HepG2 (cell line): ENCODE data around the gene BCORL1. TPM values are rescaled to one million over a fixed set of nuclear protein-coding genes. Genes with fewer than 3 reads are reported as not detected.

Experiments
- ATAC-seq: fragments of 200-7000 bp; cut with Tn5 transposase; 3 replicates; pipeline ENCODE4 v1.9.1; 2020; ENCODE audit warnings: mild to moderate bottlenecking, moderate library complexity
- BruUV-seq: library from RNA; stranded (reverse); fragments of 400-500 nt; replicated peaks from 2 replicates; lab custom pipeline; 2021; lab: Mats Ljungman, UMichigan
- CTCF ChIA-PET: fragments of 300-600 bp; formaldehyde crosslinking; extraction: SDS; loops from one replicate; lab custom pipeline; 2021; ENCODE audit warnings: low total read pairs, inconsistent platforms, low intra/inter-chr PET ratio; lab: Yijun Ruan, JAX
- POLR2A ChIA-PET: fragments of 350-600 bp; sonication (Branson Sonifier 250); formaldehyde crosslinking; loops from one replicate; lab custom pipeline; 2020; ENCODE audit warnings: antibody characterized with exemption, inconsistent platforms; lab: Yijun Ruan, JAX
- DNase-seq: peaks from one replicate; pipeline ENCODE4 v3.0.0-alpha.2; 2015; ENCODE audit warnings: low spot score
- FAIRE-seq: peaks from 3 replicates; lab custom pipeline; 2011; peaks lifted over from hg19 to GRCh38; lab: Jason Lieb, UNC
- H2AFZ ChIP-seq: one replicate; pipeline ENCODE4 v1.6.1; 2011; ENCODE audit warnings: low read length, inconsistent platforms
- H3K27ac ChIP-seq: fragments of 300-600 bp; 3 replicates; pipeline ENCODE4 v1.8.0; 2011; ENCODE audit warnings: mixed run types, mild to moderate bottlenecking, mixed read lengths, low read length, inconsistent platforms; ENCODE audit not compliant: insufficient read depth; ENCODE audit errors: extremely low read length
- H3K27me3 ChIP-seq, 2 experiments: fragments of 200-600 bp in 1 of 2; 2 replicates in 1 of 2; 3 replicates in 1 of 2; pipeline versions ENCODE4 v1.6.0 to v1.8.0; 2011; ENCODE audit warnings: low read length in 2 of 2, mild to moderate bottlenecking in 2 of 2, moderate library complexity in 2 of 2, inconsistent platforms in 1 of 2; ENCODE audit not compliant: insufficient read depth in 2 of 2, control insufficient read depth in 1 of 2
- H3K36me3 ChIP-seq, 2 experiments: fragments of 200-600 bp in 1 of 2; replicated peaks in 1 of 2; 2 replicates in 1 of 2; 3 replicates in 1 of 2; pipeline versions ENCODE4 v1.5.1 to v1.8.0; 2011; ENCODE audit warnings: low read length in 2 of 2, inconsistent platforms in 1 of 2; ENCODE audit not compliant: insufficient read depth in 2 of 2, control insufficient read depth in 1 of 2
- H3K4me1 ChIP-seq: 2 replicates; pipeline ENCODE4 v1.5.1; 2012; ENCODE audit warnings: low read length, inconsistent platforms; ENCODE audit not compliant: insufficient read depth
- H3K4me2 ChIP-seq: 2 replicates; pipeline ENCODE4 v1.6.0; 2011; ENCODE audit warnings: low read depth, low read length, inconsistent platforms
- H3K4me3 ChIP-seq, 3 experiments: fragments of 200-600 bp in 1 of 3; sonication (generic), shearing (Covaris generic) in 1 of 3; replicated peaks in 1 of 3; 2 replicates each; pipeline ENCODE4 v1.5.1; 2011 to 2016; ENCODE audit warnings: low read length in 3 of 3, inconsistent platforms in 2 of 3, low read depth in 2 of 3, mild to moderate bottlenecking in 2 of 3, control low read depth in 1 of 3, mixed read lengths in 1 of 3; ENCODE audit not compliant: insufficient read depth in 1 of 3
- H3K79me2 ChIP-seq: one replicate; pipeline ENCODE4 v1.6.1; 2011; ENCODE audit warnings: low read length, inconsistent platforms; ENCODE audit not compliant: insufficient read depth
- H3K9ac ChIP-seq: 2 replicates; pipeline ENCODE4 v1.6.0; 2011; ENCODE audit warnings: mild to moderate bottlenecking, low read depth, low read length, inconsistent platforms; ENCODE audit not compliant: insufficient read depth
- H3K9me3 ChIP-seq: 2 replicates; pipeline ENCODE4 v1.5.1; 2012; ENCODE audit warnings: mild to moderate bottlenecking, low read length
- H4K20me1 ChIP-seq: 2 replicates; pipeline ENCODE4 v1.6.0; 2011; ENCODE audit warnings: inconsistent platforms, mild to moderate bottlenecking, low read length, moderate library complexity; ENCODE audit not compliant: insufficient read depth
- ATAD3A ChIP-seq: sonication (generic); formaldehyde crosslinking; IDR thresholded peaks from 2 replicates; pipeline ENCODE4 v1.4.0; 2020; ENCODE audit warnings: missing genetic modification reagents
- CBX1 ChIP-seq: IDR thresholded peaks from one replicate; pipeline ENCODE4 v1.6.1; 2016; ENCODE audit warnings: antibody characterized with exemption, low read depth
- CBX2 ChIP-seq, 2 experiments: fragments of 200-600 bp in 1 of 2; sonication (generic); formaldehyde crosslinking in 1 of 2; IDR thresholded peaks; 2 replicates each; pipeline versions ENCODE4 v1.7.0 to v1.8.1; 2018 to 2022; ENCODE audit warnings: low read depth in 2 of 2, low read length in 1 of 2, mild to moderate bottlenecking in 1 of 2, missing genetic modification reagents in 1 of 2
- GABPA ChIP-seq, 2 experiments: IDR thresholded peaks; 2 replicates each; pipeline ENCODE4 v1.6.1; 2011 to 2016; ENCODE audit warnings: low read depth in 2 of 2, low read length in 1 of 2, missing biosample characterization in 1 of 2, missing genetic modification characterization in 1 of 2
- RBAK ChIP-seq: sonication (generic); formaldehyde crosslinking; IDR thresholded peaks from 2 replicates; pipeline ENCODE4 v1.5.1; 2020; ENCODE audit warnings: mild to moderate bottlenecking, missing genetic modification reagents
- SAFB2 ChIP-seq: sonication (generic); formaldehyde crosslinking; IDR thresholded peaks from 2 replicates; pipeline ENCODE4 v1.5.1; 2020; ENCODE audit warnings: missing genetic modification reagents, low read depth, mild to moderate bottlenecking, borderline replicate concordance
- ZNF282 ChIP-seq: fragments of 450-650 bp; IDR thresholded peaks from 2 replicates; pipeline ENCODE4 v1.6.1; 2018; ENCODE audit not compliant: partially characterized antibody
- ZNF768 ChIP-seq: sonication (generic); formaldehyde crosslinking; IDR thresholded peaks from 2 replicates; pipeline ENCODE4 v1.4.0; 2020; ENCODE audit warnings: missing genetic modification reagents
- ZNF781 ChIP-seq: sonication (generic); formaldehyde crosslinking; IDR thresholded peaks from 2 replicates; pipeline ENCODE4 v1.5.1; 2020; ENCODE audit warnings: borderline replicate concordance, mild to moderate bottlenecking, missing genetic modification reagents; ENCODE audit errors: not compliant biosample characterization
- ZSCAN20 ChIP-seq: sonication (generic); formaldehyde crosslinking; IDR thresholded peaks from 2 replicates; pipeline ENCODE4 v1.4.0; 2020; ENCODE audit warnings: missing genetic modification reagents, mild to moderate bottlenecking, borderline replicate concordance
- WGBS: methylation state at CpG from one replicate; pipeline ENCODE4 v1.1.6; 2017; ENCODE audit warnings: low lambda C conversion rate; 5-methylcytosine and 5-hydroxymethylcytosine counted together
- in situ Hi-C: cut with HindIII; loops from 2 replicates; pipeline ENCODE4 v1.10.0; 2017; ENCODE audit warnings: low pct_unique_long_range_greater_than_20kb; ENCODE audit not compliant: extremely low pct_ligation_motif_present
- intact Hi-C: fragments of 100-400 bp; cut with micrococcal nuclease; formaldehyde crosslinking; loops from one replicate; pipeline ENCODE4 v1.10.0; 2022; ENCODE audit not compliant: unreplicated experiment
- polyA plus RNA-seq, 8 experiments: library from polyadenylated mRNA; depleted of rRNA in 3 of 8; stranded (reverse) in 7 of 8; unstranded in 1 of 8; fragments of >200 nt; fragmentation: Illumina TruSeq in 4 of 8; extraction: Trizol in 4 of 8; gene quantifications; 2 replicates each; pipeline versions ENCODE4 v1.2.1 to v1.2.3, GENCODE V29; 2011 to 2016; ENCODE audit warnings: low read depth in 4 of 8, missing spikeins in 1 of 8, mixed read lengths in 1 of 8; ENCODE audit not compliant: insufficient read depth in 1 of 8
- total RNA-seq, 5 experiments: library from RNA; depleted of rRNA; stranded (reverse); fragments of >200 nt; fragmentation: Illumina TruSeq; extraction: Trizol; gene quantifications; 2 replicates each; pipeline ENCODE4 v1.2.3, GENCODE V29; 2016; ENCODE audit warnings: low read depth in 1 of 5
- TF ChIP-seq, protein P1 (sequence below): sonication (generic); formaldehyde crosslinking; IDR thresholded peaks from 2 replicates; pipeline ENCODE4 v1.5.1; 2020; ENCODE audit warnings: missing genetic modification reagents, mild to moderate bottlenecking, borderline replicate concordance
- TF ChIP-seq, protein P2 (sequence below): sonication (generic); formaldehyde crosslinking; IDR thresholded peaks from 2 replicates; pipeline ENCODE4 v1.4.0; 2020; ENCODE audit warnings: low read depth, mild to moderate bottlenecking, missing genetic modification reagents
- TF ChIP-seq, protein P3 (sequence below): sonication (generic); formaldehyde crosslinking; conservative IDR thresholded peaks from 2 replicates; pipeline ENCODE4 v1.8.0; 2022; ENCODE audit warnings: mild to moderate bottlenecking, moderate library complexity, missing genetic modification reagents

BCORL1 gene
- total and polyA plus RNA-seq, 2 of the 13 experiments (the other 11 are each of a cell fraction or from before 2014, with no cell fraction given) = 0.67 to 1.4 TPM

DNA sequence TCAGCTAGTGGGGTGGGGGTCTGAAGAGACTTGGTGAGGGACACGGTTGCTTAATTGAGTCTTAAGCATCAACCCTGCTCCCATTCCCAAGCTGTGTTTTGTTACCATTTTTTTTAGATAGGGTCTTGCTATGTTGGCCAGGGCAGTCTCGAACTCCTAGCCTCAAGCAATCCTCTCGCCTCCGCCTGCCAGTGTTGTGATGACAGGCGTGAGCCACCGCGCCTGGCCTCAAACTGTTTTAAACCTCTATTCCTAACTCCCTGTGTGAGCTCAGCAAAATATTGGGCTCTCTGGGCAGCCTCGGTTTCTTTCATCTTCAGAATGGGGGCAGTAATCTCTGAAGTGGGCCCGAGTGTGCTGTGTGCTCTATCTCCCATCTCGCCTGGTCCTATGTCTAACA is 26.3 kb upstream of the BCORL1 start:
- TF ChIP-seq CBX2 (IDR thresholded peaks at IDR 0.05; ENCODE audit: low read depth, low read length) (no peak), CBX2 (CRISPR knock-in tag; IDR thresholded peaks at IDR 0.05; ENCODE audit: low read depth) (no peak), GABPA (IDR thresholded peaks at IDR 0.05; ENCODE audit: low read depth, low read length) (no peak), GABPA (CRISPR knock-in tag; IDR thresholded peaks at IDR 0.05; ENCODE audit: low read depth) (no peak)
- TF ChIP-seq, protein P1, sequence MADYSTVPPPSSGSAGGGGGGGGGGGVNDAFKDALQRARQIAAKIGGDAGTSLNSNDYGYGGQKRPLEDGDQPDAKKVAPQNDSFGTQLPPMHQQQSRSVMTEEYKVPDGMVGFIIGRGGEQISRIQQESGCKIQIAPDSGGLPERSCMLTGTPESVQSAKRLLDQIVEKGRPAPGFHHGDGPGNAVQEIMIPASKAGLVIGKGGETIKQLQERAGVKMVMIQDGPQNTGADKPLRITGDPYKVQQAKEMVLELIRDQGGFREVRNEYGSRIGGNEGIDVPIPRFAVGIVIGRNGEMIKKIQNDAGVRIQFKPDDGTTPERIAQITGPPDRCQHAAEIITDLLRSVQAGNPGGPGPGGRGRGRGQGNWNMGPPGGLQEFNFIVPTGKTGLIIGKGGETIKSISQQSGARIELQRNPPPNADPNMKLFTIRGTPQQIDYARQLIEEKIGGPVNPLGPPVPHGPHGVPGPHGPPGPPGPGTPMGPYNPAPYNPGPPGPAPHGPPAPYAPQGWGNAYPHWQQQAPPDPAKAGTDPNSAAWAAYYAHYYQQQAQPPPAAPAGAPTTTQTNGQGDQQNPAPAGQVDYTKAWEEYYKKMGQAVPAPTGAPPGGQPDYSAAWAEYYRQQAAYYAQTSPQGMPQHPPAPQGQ (CRISPR knock-in tag) = no peak
- H3K4me3 ChIP-seq = no peak overlapping the region
- H3K79me2 ChIP-seq = no peaks in the 10 kb centered on the region
- H2AFZ ChIP-seq = no peak overlapping the region
- H3K9me3 ChIP-seq = no peaks in the 10 kb centered on the region
- no peak overlapping the region for H3K27ac ChIP-seq
- no peak overlapping the region for H3K4me2 ChIP-seq
- peaks cover 0 to 1% of the 10 kb centered on the region in 2 experiments; a peak in 1 of 5 replicates for H3K27me3 ChIP-seq
- FAIRE-seq (no peak), DNase-seq (no peak), ATAC-seq (no peak)
- BruUV-seq = no TSS peak
- ChIA-PET CTCF (no interaction called here), POLR2A (no interaction called here)
- 0 out of 2 replicates have a peak, but pooled peaks cover 13% of the 10 kb centered on the region for H3K4me1 ChIP-seq
- no peaks in the 10 kb centered on the region for H3K36me3 ChIP-seq
- 77% methylated on average over 9 of the region's 10 CpGs for WGBS
- no peak overlapping the region for H3K9ac ChIP-seq
- in situ Hi-C loops = no loop called here
- intact Hi-C loops = no loop called here
- H4K20me1 ChIP-seq = no peaks in the 10 kb centered on the region

DNA sequence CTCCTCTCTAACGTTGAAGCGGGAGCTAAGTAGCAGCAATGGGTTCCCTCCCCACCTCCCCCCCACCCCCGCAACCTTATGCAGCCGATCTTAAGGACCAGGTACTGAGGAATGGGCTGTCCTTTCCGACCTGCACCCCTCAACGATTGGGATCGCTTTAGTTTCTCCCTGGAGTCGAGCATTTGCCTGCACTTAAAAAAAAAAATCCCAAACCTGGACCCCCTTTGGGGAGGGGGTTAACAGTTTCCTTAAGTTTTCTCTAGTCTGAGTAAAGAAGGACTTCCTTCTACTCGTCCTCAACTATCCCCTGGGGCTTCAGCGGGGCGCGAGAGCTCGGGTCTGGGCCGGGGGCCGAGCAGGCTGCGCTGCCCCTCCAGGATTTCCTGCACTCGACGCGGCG is 25.7 kb upstream of the BCORL1 start:
- POLR2A ChIA-PET = no interaction called here
- CTCF ChIA-PET = no interaction called here
- Histone ChIP-seq H3K4me2 (no peak overlapping the region), H3K9me3 (no peaks in the 10 kb centered on the region), H3K4me3 (no peak overlapping the region), H3K4me1 (0 out of 2 replicates have a peak, but pooled peaks cover 15% of the 10 kb centered on the region), H3K27ac (no peak overlapping the region), H3K36me3 (no peaks in the 10 kb centered on the region), H2AFZ (no peak overlapping the region), H3K9ac (no peak overlapping the region), H3K27me3 (peaks cover 0 to 1% of the 10 kb centered on the region in 2 experiments; a peak in 1 of 5 replicates), H3K79me2 (no peaks in the 10 kb centered on the region), H4K20me1 (no peaks in the 10 kb centered on the region)
- FAIRE-seq (no peak), ATAC-seq (no peak), DNase-seq (no peak)
- WGBS = 47% methylated on average over 7 of the region's 20 CpGs
- intact Hi-C loops (no loop called here), in situ Hi-C loops (no loop called here)
- no TSS peak for BruUV-seq
- no peak for TF ChIP-seq ZSCAN20 (CRISPR knock-in tag)
- no peak for TF ChIP-seq ZNF781
- TF ChIP-seq ZNF768 (CRISPR knock-in tag) = no peak
- TF ChIP-seq, protein P2, sequence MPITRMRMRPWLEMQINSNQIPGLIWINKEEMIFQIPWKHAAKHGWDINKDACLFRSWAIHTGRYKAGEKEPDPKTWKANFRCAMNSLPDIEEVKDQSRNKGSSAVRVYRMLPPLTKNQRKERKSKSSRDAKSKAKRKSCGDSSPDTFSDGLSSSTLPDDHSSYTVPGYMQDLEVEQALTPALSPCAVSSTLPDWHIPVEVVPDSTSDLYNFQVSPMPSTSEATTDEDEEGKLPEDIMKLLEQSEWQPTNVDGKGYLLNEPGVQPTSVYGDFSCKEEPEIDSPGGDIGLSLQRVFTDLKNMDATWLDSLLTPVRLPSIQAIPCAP (CRISPR knock-in tag) = no peak
- TF ChIP-seq ATAD3A (CRISPR knock-in tag) = no peak
- no peak for TF ChIP-seq RBAK (CRISPR knock-in tag)
- TF ChIP-seq ZNF282 = no peak
- no peak for TF ChIP-seq SAFB2 (CRISPR knock-in tag)
- TF ChIP-seq CBX1 = no peak
- TF ChIP-seq, protein P3, sequence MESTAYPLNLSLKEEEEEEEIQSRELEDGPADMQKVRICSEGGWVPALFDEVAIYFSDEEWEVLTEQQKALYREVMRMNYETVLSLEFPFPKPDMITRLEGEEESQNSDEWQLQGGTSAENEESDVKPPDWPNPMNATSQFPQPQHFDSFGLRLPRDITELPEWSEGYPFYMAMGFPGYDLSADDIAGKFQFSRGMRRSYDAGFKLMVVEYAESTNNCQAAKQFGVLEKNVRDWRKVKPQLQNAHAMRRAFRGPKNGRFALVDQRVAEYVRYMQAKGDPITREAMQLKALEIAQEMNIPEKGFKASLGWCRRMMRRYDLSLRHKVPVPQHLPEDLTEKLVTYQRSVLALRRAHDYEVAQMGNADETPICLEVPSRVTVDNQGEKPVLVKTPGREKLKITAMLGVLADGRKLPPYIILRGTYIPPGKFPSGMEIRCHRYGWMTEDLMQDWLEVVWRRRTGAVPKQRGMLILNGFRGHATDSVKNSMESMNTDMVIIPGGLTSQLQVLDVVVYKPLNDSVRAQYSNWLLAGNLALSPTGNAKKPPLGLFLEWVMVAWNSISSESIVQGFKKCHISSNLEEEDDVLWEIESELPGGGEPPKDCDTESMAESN = no peak
